Measurements from ENCODE around the gene MAP7D3. TPM values are rescaled to one million over a fixed set of nuclear protein-coding genes. Genes with fewer than 3 reads are reported as not detected.
A peak's percentile ranks its signal among the peaks of the same experiment; 100 is the strongest.

MAP7D3 gene
- total RNA-seq, 1 donor from 2014 or later = 29.1 TPM

DNA sequence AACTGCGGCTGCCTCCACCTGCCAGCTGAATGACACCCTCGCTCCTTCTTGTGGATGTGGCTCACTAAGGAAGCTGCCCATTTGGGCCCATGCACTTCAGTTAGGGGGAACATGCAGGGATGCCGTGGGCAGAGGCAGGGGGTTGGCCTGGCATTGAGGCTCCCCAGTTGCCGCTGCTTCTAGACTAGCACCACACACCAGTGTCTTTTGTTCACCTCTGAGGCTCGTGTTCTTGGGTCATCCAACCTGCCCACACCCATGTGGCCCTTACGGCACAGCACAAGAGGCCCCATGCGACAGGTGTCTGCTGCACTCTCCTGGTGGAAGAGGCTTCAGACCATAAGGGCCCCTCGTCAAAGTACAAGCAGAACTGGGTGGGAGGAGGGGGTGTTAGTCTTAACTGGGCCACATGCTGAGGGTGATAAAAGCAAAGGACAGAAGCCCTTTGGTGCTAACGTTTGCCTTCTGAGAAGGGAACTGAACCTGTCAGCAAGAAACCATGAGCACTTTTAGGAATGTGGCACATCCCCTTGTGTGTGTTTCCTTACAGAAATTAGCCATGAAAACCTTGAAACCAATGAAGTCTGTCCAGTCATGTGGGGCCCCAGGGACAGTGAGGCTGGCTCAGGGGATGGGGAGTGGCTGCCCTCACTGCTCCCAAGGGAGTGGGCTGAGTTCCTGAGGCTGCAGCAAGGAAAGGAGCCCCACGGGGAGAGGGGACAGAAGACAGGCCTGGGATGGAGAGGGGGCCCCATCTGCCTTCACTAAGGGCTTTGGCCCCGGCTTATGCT is 39.2 kb downstream of the MAP7D3 start:
- DNase-seq (ENCODE audit: low spot score) = no peak
- no peak overlapping the region for H3K27ac Mint-ChIP-seq
- H3K4me3 Mint-ChIP-seq = no peak overlapping the region
- no peaks in the 10 kb centered on the region for H3K27me3 Mint-ChIP-seq (ENCODE audit: insufficient read depth)
- H3K36me3 Mint-ChIP-seq (ENCODE audit: low read depth) = peaks cover 6% of the 10 kb centered on the region
- no peaks in the 10 kb centered on the region for H3K4me1 Mint-ChIP-seq (ENCODE audit: low read depth)
- no peaks in the 10 kb centered on the region for H3K9me3 Mint-ChIP-seq
- intact Hi-C loops (cut with micrococcal nuclease) = no loop called here

DNA sequence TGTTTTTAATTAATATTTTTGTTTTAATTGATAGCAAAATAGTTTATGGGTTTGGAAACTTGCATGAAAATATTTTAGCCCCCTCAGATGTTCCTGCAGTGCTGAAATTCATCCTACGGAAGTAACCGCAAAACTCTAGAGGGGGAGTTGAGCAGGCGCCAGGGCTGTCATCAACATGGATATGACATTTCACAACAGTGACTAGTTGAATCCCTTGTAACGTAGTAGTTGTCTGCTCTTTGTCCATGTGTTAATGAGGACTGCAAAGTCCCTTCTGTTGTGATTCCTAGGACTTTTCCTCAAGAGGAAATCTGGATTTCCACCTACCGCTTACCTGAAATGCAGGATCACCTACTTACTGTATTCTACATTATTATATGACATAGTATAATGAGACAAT is 40.4 kb downstream of the MAP7D3 start:
- peaks cover 6% of the 10 kb centered on the region for H3K36me3 Mint-ChIP-seq (ENCODE audit: low read depth)
- intact Hi-C loops (cut with micrococcal nuclease) = no loop called here
- H3K4me3 Mint-ChIP-seq = no peak overlapping the region
- peaks cover 3% of the 10 kb centered on the region for H3K4me1 Mint-ChIP-seq (ENCODE audit: low read depth)
- no peak for DNase-seq (ENCODE audit: low spot score)
- no peaks in the 10 kb centered on the region for H3K9me3 Mint-ChIP-seq
- H3K27ac Mint-ChIP-seq = no peak overlapping the region
- no peaks in the 10 kb centered on the region for H3K27me3 Mint-ChIP-seq (ENCODE audit: insufficient read depth)

DNA sequence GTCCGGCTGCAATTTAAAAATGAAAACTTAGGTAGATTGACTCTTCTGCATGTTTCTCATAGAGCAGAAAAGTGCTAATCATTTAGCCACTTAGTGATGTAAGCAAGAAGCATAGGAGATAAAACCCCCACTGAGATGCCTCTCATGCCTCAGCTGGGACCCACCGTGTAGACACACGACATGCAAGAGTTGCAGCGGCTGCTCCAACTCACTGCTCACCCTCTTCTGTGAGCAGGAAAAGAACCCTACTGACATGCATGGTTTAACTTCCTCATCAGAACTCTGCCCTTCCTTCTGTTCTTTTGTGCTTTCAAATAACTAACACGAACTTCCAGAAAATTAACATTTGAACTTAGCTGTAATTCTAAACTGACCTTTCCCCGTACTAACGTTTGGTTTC is 41.0 kb downstream of the MAP7D3 start:
- peaks cover 8% of the 10 kb centered on the region for H3K4me1 Mint-ChIP-seq (ENCODE audit: low read depth)
- DNase-seq (ENCODE audit: low spot score) = no peak
- intact Hi-C loops (cut with micrococcal nuclease) = no loop called here
- no peaks in the 10 kb centered on the region for H3K27me3 Mint-ChIP-seq (ENCODE audit: insufficient read depth)
- H3K9me3 Mint-ChIP-seq = no peaks in the 10 kb centered on the region
- H3K4me3 Mint-ChIP-seq = no peak overlapping the region
- peaks cover 3% of the 10 kb centered on the region for H3K36me3 Mint-ChIP-seq (ENCODE audit: low read depth)
- no peak overlapping the region for H3K27ac Mint-ChIP-seq

DNA sequence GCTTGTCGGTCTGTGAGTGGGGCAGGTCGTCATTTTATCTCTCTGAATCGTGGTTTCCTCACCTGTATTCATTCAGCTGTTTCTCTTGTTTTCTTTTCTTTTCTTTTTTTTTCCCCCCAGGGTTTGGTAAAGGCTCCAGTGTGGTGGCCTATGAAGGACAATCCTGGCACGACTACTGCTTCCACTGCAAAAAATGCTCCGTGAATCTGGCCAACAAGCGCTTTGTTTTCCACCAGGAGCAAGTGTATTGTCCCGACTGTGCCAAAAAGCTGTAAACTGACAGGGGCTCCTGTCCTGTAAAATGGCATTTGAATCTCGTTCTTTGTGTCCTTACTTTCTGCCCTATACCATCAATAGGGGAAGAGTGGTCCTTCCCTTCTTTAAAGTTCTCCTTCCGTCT is 41.4 kb downstream of the MAP7D3 start:
- DNase-seq (ENCODE audit: low spot score) = no peak
- Mint-ChIP-seq H3K4me3 (no peak overlapping the region), H3K36me3 (ENCODE audit: low read depth) (peaks cover 3% of the 10 kb centered on the region), H3K27me3 (ENCODE audit: insufficient read depth) (no peaks in the 10 kb centered on the region), H3K9me3 (no peaks in the 10 kb centered on the region), H3K27ac (no peak overlapping the region), H3K4me1 (ENCODE audit: low read depth) (peaks cover 13% of the 10 kb centered on the region)
- intact Hi-C loops (cut with micrococcal nuclease) = loop anchor here (1.0 kb wide), 1 partner anchor 181 kb away; no protein-coding TSS in a partner anchor

DNA sequence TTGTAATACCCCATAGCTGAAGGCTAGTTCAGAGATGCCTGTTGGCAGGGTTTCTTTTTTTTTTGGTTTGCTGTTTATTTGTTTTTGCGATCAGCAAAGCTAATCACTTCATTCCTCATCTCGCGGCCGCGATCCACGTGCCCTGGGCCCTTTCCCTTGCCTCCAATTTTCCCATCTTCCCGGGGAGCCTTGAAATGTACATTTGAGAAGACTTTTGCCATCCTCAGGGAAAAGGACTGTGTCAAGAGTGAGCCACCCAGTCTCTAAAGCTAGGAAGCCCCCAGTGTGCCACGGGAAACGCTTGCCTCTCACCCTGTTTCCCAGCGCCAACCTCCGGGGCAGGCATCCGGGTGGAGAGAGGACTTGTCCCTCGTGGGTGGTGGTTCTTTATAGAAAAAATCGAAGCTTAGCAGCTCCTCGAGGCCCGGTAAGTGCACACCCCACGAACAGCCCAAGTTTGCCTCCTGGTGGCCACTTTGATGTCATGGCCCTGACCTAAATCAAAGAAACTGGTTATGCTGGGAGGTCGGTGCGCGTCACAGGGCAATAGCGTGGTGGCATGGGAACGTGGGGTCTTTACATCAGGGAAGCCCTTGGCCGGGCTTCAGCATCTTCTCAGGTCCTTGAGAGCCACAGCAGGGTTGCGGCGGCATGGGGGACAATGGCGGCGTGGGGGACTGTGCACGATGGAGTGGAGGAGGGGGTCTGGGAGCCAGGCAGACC is 42.0 kb downstream of the MAP7D3 start:
- Mint-ChIP-seq H3K9me3 (no peaks in the 10 kb centered on the region), H3K27ac (no peak overlapping the region), H3K4me3 (no peak overlapping the region), H3K27me3 (ENCODE audit: insufficient read depth) (no peaks in the 10 kb centered on the region), H3K36me3 (ENCODE audit: low read depth) (peaks cover 3% of the 10 kb centered on the region), H3K4me1 (ENCODE audit: low read depth) (peaks cover 19% of the 10 kb centered on the region)
- intact Hi-C loops (cut with micrococcal nuclease) = loop anchor here (1.0 kb wide), 1 partner anchor 181 kb away; no protein-coding TSS in a partner anchor
- DNase-seq (ENCODE audit: low spot score) = no peak

DNA sequence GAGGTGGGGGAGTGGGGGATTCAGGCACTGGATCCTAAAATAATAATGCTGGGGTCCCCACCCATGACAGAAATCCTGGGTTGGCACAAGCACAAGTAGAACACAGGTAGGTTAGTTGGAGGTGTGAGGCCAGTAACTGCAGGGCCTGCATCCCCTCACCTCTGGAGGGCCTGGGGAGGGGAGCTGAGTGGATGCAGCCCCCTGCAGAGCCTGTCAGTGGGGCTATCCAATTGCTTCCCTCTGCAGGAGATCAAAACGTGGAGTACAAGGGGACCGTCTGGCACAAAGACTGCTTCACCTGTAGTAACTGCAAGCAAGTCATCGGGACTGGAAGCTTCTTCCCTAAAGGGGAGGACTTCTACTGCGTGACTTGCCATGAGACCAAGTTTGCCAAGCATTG is 43.7 kb downstream of the MAP7D3 start:
- Mint-ChIP-seq H3K4me1 (ENCODE audit: low read depth) (peaks cover 33% of the 10 kb centered on the region), H3K9me3 (no peaks in the 10 kb centered on the region), H3K27ac (no peak overlapping the region), H3K36me3 (ENCODE audit: low read depth) (peaks cover 3% of the 10 kb centered on the region), H3K4me3 (no peak overlapping the region), H3K27me3 (ENCODE audit: insufficient read depth) (no peaks in the 10 kb centered on the region)
- no peak for DNase-seq (ENCODE audit: low spot score)
- intact Hi-C loops (cut with micrococcal nuclease) = no loop called here

DNA sequence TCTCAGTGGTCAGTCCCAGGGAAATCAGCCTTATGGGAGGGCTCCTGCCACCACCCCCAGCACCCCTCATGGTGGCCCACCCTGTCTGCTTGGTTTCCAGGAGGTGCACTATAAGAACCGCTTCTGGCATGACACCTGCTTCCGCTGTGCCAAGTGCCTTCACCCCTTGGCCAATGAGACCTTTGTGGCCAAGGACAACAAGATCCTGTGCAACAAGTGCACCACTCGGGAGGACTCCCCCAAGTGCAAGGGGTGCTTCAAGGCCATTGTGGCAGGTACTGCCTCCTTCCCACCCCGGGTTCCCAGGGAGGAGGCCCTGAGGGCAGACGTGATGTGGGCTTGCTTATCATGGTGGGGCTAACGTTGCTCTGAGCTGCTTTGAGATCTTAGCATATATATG is 44.3 kb downstream of the MAP7D3 start:
- Mint-ChIP-seq H3K27ac (no peak overlapping the region), H3K4me1 (ENCODE audit: low read depth) (peaks cover 33% of the 10 kb centered on the region), H3K27me3 (ENCODE audit: insufficient read depth) (no peaks in the 10 kb centered on the region), H3K9me3 (no peaks in the 10 kb centered on the region), H3K36me3 (ENCODE audit: low read depth) (peaks cover 3% of the 10 kb centered on the region), H3K4me3 (no peak overlapping the region)
- intact Hi-C loops (cut with micrococcal nuclease) = no loop called here
- no peak for DNase-seq (ENCODE audit: low spot score)

DNA sequence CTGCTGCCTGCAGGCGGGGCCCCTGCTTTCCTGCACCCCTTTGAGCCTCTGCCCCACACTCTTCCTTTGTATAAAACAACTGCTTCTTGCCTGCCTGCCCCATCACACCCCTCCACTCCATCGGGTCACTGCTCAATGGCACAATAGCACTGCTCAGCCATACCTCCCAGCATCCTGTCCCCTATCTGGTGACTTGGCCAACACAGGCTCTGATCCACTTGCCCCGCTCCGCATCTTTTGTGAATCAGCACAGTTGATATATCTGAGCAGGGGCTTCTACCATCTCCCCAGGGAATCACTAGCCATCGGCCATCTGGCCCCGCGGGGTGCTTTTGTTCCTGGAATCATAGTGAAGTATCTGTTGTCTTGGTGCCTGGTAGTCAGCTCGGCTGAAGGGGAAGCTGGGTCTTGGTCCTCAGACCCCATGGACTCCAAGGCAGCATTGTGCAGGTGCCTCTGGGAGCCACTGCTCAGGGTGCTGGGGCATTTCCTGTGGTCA is 45.3 kb downstream of the MAP7D3 start:
- intact Hi-C loops (cut with micrococcal nuclease) = no loop called here
- H3K4me3 Mint-ChIP-seq = no peak overlapping the region
- H3K27me3 Mint-ChIP-seq (ENCODE audit: insufficient read depth) = no peaks in the 10 kb centered on the region
- no peak for DNase-seq (ENCODE audit: low spot score)
- H3K9me3 Mint-ChIP-seq = no peaks in the 10 kb centered on the region
- H3K4me1 Mint-ChIP-seq (ENCODE audit: low read depth) = peaks cover 33% of the 10 kb centered on the region
- H3K27ac Mint-ChIP-seq = no peak overlapping the region
- peaks cover 4% of the 10 kb centered on the region for H3K36me3 Mint-ChIP-seq (ENCODE audit: low read depth)

DNA sequence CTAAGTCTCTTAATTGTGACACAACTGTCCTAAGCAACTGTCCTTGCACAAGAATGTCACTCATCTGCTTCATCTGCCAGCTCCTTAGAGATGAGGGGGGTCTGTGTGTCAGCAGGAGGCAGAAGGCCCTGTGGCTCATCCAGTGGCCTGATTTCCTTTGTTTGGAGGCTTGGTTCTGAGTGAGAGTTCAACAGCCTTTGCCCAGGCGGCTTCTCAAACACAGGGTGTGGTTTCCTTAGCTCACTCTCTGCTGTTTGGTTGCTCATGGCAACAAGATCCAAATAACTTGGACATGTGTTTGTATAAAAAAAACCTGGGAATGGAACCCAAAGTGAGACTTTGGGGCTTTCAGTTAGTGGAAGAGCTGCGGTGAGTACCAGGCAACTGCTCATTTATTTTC is 46.6 kb downstream of the MAP7D3 start:
- peaks cover 3% of the 10 kb centered on the region for H3K36me3 Mint-ChIP-seq (ENCODE audit: low read depth)
- no peak overlapping the region for H3K4me3 Mint-ChIP-seq
- H3K9me3 Mint-ChIP-seq = no peaks in the 10 kb centered on the region
- peak overlapping the region; percentile 55 for H3K27ac Mint-ChIP-seq
- H3K4me1 Mint-ChIP-seq (ENCODE audit: low read depth) = peaks cover 38% of the 10 kb centered on the region
- intact Hi-C loops (cut with micrococcal nuclease) = loop anchor here (5.0 kb wide), 1 partner anchor 42 kb away; no protein-coding TSS in a partner anchor
- H3K27me3 Mint-ChIP-seq (ENCODE audit: insufficient read depth) = no peaks in the 10 kb centered on the region
- DNase-seq (ENCODE audit: low spot score) = peak; percentile 18

DNA sequence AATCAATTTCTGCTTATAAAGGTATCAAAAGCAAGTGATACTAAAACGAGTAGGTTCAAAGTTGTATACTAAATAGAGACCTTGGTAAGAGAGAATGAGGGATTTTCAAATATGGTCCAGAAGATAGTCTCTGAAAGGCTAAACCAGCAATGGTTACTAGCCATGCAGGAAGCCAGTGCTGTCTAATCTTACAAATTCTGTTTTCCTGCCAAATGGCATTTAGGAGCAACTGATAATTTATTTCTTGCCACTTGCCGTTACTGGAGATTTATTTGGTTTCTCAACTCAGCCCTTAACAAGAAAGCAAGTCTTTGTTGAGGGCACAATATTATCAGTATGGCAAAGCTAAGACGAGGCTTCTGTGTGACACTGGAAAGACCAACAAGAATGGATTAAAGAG is 47.2 kb downstream of the MAP7D3 start:
- no peak overlapping the region for H3K27ac Mint-ChIP-seq
- intact Hi-C loops (cut with micrococcal nuclease) = loop anchor here (5.0 kb wide), 1 partner anchor 42 kb away; no protein-coding TSS in a partner anchor
- H3K9me3 Mint-ChIP-seq = no peaks in the 10 kb centered on the region
- peaks cover 3% of the 10 kb centered on the region for H3K36me3 Mint-ChIP-seq (ENCODE audit: low read depth)
- no peaks in the 10 kb centered on the region for H3K27me3 Mint-ChIP-seq (ENCODE audit: insufficient read depth)
- peaks cover 38% of the 10 kb centered on the region for H3K4me1 Mint-ChIP-seq (ENCODE audit: low read depth)
- DNase-seq (ENCODE audit: low spot score) = no peak
- no peak overlapping the region for H3K4me3 Mint-ChIP-seq

DNA sequence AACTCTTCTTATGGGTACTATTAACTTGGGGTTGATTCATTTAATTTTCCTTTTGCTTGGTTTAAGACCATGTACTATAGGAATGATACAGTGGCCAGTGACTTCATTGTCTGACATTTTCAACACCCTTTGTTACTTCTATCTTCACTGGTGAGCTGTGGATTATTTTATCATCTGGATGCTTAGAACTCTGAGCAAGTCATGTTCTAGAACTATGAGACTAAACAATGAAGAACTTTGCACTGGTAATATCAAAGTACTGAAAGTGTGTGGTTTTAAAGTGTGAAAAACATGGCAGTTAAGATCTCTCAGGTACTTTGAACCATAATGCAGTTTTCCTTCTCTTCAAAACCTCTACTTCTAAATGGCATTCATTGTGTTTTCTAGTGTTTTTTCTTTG is 47.8 kb downstream of the MAP7D3 start:
- Mint-ChIP-seq H3K27ac (peak overlapping the region; percentile 34), H3K4me3 (no peak overlapping the region), H3K36me3 (ENCODE audit: low read depth) (peaks cover 3% of the 10 kb centered on the region), H3K9me3 (no peaks in the 10 kb centered on the region), H3K27me3 (ENCODE audit: insufficient read depth) (no peaks in the 10 kb centered on the region), H3K4me1 (ENCODE audit: low read depth) (peaks cover 38% of the 10 kb centered on the region)
- no peak for DNase-seq (ENCODE audit: low spot score)
- intact Hi-C loops (cut with micrococcal nuclease) = loop anchor here (5.0 kb wide), 1 partner anchor 41 kb away; no protein-coding TSS in a partner anchor

DNA sequence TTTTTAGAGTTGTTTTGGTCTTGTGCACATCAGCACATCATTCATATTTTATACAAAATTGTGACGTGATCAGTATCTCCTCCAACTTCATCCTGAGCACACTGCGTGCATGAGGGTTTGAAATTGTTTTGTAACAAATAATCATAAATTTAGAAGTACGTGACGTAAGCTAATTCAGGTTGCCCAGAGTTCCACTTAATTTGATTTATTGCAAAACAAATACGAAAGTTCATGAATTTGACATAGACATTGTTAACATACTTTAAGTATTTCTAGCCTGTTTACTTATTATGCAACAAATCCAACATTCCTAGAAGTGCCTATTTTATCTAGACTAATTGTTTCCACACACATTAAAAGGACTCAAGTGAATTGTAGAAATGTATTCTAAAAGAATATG is 48.3 kb downstream of the MAP7D3 start:
- intact Hi-C loops (cut with micrococcal nuclease) = loop anchor here (5.0 kb wide), 1 partner anchor 41 kb away; no protein-coding TSS in a partner anchor
- Mint-ChIP-seq H3K27ac (no peak overlapping the region), H3K4me3 (no peak overlapping the region), H3K27me3 (ENCODE audit: insufficient read depth) (no peaks in the 10 kb centered on the region), H3K36me3 (ENCODE audit: low read depth) (peaks cover 3% of the 10 kb centered on the region), H3K4me1 (ENCODE audit: low read depth) (peaks cover 38% of the 10 kb centered on the region), H3K9me3 (no peaks in the 10 kb centered on the region)
- DNase-seq (ENCODE audit: low spot score) = no peak

DNA sequence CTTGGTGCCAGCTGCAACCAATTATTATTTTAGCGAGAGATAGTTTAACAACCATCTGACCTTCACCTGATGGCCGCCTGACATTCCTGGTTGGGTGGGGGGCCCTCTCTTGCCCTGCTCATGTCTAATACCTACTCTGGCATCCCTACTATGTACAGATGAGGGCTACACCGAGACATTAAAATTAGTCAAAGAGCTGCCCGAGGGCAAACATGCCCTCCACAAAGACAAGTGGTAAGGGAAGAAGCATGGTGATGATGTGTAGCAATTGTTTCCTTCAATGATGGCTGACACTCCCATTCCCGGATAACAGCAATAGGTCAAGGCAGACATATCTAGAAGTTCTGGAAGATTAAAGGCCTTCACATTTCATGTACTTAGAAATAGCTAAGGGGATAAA is 49.6 kb downstream of the MAP7D3 start:
- no peak overlapping the region for H3K27ac Mint-ChIP-seq
- H3K4me1 Mint-ChIP-seq (ENCODE audit: low read depth) = peaks cover 38% of the 10 kb centered on the region
- H3K4me3 Mint-ChIP-seq = no peak overlapping the region
- intact Hi-C loops (cut with micrococcal nuclease) = loop anchor here (2.0 to 5.0 kb wide), 2 partner anchors 39 to 173 kb away; no protein-coding TSS in a partner anchor
- no peaks in the 10 kb centered on the region for H3K27me3 Mint-ChIP-seq (ENCODE audit: insufficient read depth)
- H3K9me3 Mint-ChIP-seq = no peaks in the 10 kb centered on the region
- peaks cover 3% of the 10 kb centered on the region for H3K36me3 Mint-ChIP-seq (ENCODE audit: low read depth)
- DNase-seq (ENCODE audit: low spot score) = no peak
